ENCODE results near the gene CSMD2.

The CSMD2 gene

GRCh38 chr1:33735624-33736023 lies 429.4 kb downstream of the CSMD2 start:
- DNase-seq = no peak

- DNase-seq = no peak
Observed at GRCh38 chr1:33727310-33727709, 437.7 kb downstream of the CSMD2 start.

GRCh38 chr1:33726274-33726804 lies 438.7 kb downstream of the CSMD2 start:
- DNase-seq = no peak

- no peak for DNase-seq
Observed at GRCh38 chr1:33725556-33726160, 439.4 kb downstream of the CSMD2 start.

GRCh38 chr1:33725037-33725436 lies 440.0 kb downstream of the CSMD2 start:
- DNase-seq = no peak

- no peak for DNase-seq
Observed at GRCh38 chr1:33724348-33724747, 440.7 kb downstream of the CSMD2 start.

GRCh38 chr1:33723251-33723650 lies 441.8 kb downstream of the CSMD2 start:
- DNase-seq = no peak

GRCh38 chr1:33721301-33721815 lies 443.7 kb downstream of the CSMD2 start:
- no peak for DNase-seq

GRCh38 chr1:33719771-33720670 lies 445.0 kb downstream of the CSMD2 start:
- DNase-seq = no peak

- DNase-seq = no peak
Observed at GRCh38 chr1:33719326-33719725, 445.7 kb downstream of the CSMD2 start.

- DNase-seq = no peak
Observed at GRCh38 chr1:33718186-33718585, 446.8 kb downstream of the CSMD2 start.

GRCh38 chr1:33716976-33717688 lies 447.9 kb downstream of the CSMD2 start:
- no peak for DNase-seq

GRCh38 chr1:33715195-33715811 lies 449.7 kb downstream of the CSMD2 start:
- DNase-seq = no peak

GRCh38 chr1:33714421-33714820 lies 450.6 kb downstream of the CSMD2 start:
- no peak for DNase-seq

GRCh38 chr1:33713058-33713877 lies 451.8 kb downstream of the CSMD2 start:
- DNase-seq = no peak

GRCh38 chr1:33712186-33712585 lies 452.8 kb downstream of the CSMD2 start:
- DNase-seq = no peak

GRCh38 chr1:33711511-33711910 lies 453.5 kb downstream of the CSMD2 start:
- DNase-seq = no peak

- DNase-seq = no peak
Observed at GRCh38 chr1:33710967-33711366, 454.1 kb downstream of the CSMD2 start.

GRCh38 chr1:33709783-33710718 lies 455.0 kb downstream of the CSMD2 start:
- DNase-seq = no peak

GRCh38 chr1:33709174-33709782 lies 455.8 kb downstream of the CSMD2 start:
- DNase-seq = no peak

Data from activated naive CD4-positive, alpha-beta T cell treated with anti-CD3 and anti-CD28 coated beads, Interleukin-2, amount 50 U/mL, for 16 hours (primary cell).